ENCODE measurements around the gene SUN1.

SUN1 gene

DNA sequence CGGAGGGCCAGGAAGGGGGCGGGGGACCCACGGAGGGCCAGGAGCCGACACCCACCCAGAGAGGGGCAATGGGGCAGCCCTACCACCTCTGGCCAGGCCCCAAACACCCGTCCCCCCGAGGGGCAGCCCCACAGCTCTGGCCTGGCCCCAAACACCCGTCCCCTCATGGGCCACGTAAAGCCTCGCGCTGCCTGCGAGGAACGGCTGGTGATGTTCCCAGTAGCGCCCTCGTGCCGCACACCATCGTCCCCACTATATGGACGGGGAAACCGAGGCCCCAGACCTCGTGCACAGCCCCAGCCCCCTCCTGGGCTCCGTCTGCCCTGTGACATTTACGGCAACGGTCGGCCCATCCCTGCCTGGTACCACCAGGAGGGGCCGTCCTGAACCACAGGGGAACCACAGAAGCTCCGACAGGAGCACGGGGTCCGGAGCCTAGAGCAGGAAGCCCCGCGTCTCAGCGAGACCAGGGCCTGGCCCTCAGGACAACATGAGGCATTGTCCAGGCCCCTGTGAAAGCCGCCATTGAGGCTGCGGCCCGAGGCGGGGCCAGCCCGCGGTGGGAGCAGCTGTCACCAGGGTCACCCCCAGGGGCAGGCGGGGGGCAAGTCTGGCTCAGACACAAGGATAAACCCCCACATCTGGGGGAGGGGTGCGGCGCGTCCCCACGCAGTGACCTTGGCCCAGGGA is 79.7 kb downstream of the SUN1 start:
- FAIRE-seq, result no peak
- no peak for TF ChIP-seq POU2F2 (IDR thresholded peaks at IDR 0.05; ENCODE audit: low read depth, low read length)
- TF ChIP-seq PAX5 (IDR thresholded peaks at IDR 0.05; ENCODE audit: insufficient read depth, low read length, severe bottlenecking), result no peak
- TF ChIP-seq POLR2AphosphoS5 (IDR thresholded peaks at IDR 0.05; ENCODE audit: low read depth, low read length), result no peak
- TF ChIP-seq TAF1 (IDR thresholded peaks at IDR 0.05; ENCODE audit: low read depth, low read length), result no peak
- TF ChIP-seq SPI1 (IDR thresholded peaks at IDR 0.05; ENCODE audit: low read depth, low read length), result no peak
- no peak for TF ChIP-seq POLR2A (IDR thresholded peaks at IDR 0.05; ENCODE audit: low read depth, low read length)
- no peak for DNase-seq (ENCODE audit: insufficient read length, low spot score)

DNA sequence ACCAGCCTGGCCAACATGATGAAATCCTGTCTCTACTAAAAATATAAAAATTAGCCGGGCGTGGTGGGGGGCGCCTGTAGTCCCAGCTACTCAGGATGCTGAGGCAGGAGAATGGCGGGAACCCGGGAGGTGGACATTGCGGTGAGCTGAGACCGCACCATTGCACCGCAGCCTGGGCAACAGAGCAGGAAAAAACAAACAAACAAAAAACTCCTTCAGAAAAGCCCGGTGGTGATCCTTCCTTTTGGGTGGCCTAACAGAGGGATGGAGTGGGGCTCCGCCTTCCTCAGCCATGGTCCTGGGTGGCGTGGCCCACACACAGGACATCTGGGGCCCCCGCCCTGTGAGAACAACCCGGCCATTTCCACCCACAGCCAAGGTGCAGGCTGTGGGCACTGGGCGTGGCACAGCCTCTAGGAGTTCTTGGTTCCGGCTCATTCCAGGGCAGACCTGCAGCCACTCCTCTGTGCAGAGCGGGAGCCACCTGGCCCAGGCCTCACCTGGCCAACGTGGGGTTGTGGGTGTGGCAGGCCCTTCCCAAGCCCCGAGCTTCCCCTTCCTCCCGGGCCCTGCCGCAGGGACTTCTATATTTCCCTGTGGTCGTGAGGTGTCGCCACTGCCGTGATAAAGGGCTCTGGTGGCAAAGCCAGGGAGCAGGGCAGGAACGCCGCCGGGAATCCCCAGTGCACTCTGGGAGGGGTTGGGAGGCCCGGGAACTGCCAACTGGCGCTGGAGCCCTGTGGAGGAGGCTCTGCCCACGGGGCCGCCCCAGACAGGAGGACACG is 81.7 kb downstream of the SUN1 start:
- DNase-seq (ENCODE audit: insufficient read length, low spot score) (no peak), FAIRE-seq (no peak)
- TF ChIP-seq POLR2A (IDR thresholded peaks at IDR 0.05; ENCODE audit: low read depth, low read length), result no peak
- TF ChIP-seq POLR2AphosphoS5 (IDR thresholded peaks at IDR 0.05; ENCODE audit: low read depth, low read length), result no peak
- no peak for TF ChIP-seq POU2F2 (IDR thresholded peaks at IDR 0.05; ENCODE audit: low read depth, low read length)
- TF ChIP-seq SPI1 (IDR thresholded peaks at IDR 0.05; ENCODE audit: low read depth, low read length), result no peak
- no peak for TF ChIP-seq TAF1 (IDR thresholded peaks at IDR 0.05; ENCODE audit: low read depth, low read length)
- TF ChIP-seq PAX5 (IDR thresholded peaks at IDR 0.05; ENCODE audit: insufficient read depth, low read length, severe bottlenecking), result no peak

DNA sequence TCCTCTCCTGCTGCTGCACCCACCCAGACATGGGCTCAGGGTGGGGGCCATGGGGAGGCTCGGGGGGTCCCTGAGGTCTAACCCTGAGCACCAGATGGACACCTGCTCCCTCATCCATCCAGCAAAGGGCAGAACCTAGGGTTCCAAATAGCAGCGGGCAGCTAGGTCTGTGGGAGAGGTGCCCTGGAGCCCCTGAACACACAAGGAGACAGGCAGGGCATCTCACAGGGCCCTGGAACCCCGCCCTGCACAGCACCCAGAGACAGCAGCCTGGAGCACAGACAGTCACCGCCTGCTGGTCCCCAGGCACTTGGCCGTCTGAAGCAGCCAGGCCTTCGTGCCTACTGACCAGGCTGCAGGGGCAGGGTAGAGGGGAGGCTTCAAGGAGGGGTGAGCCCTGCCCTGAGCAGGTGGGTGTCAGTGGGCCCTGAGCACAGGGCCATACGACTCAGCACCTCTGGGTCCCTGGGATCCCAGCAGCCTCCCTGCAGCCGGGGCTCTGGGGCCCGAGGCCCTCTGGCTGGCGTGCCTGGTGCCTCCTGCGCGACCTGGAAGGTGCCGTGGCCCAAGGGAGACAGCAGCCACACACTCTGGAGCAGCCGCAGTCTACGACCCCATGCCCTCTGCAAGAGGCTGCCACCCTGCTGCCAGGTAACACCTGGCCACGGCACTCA is 82.4 kb downstream of the SUN1 start:
- FAIRE-seq (no peak), DNase-seq (ENCODE audit: insufficient read length, low spot score) (no peak)
- TF ChIP-seq TAF1 (IDR thresholded peaks at IDR 0.05; ENCODE audit: low read depth, low read length), result no peak
- no peak for TF ChIP-seq POU2F2 (IDR thresholded peaks at IDR 0.05; ENCODE audit: low read depth, low read length)
- TF ChIP-seq POLR2A (IDR thresholded peaks at IDR 0.05; ENCODE audit: low read depth, low read length), result no peak
- TF ChIP-seq SPI1 (IDR thresholded peaks at IDR 0.05; ENCODE audit: low read depth, low read length), result no peak
- no peak for TF ChIP-seq POLR2AphosphoS5 (IDR thresholded peaks at IDR 0.05; ENCODE audit: low read depth, low read length)
- no peak for TF ChIP-seq PAX5 (IDR thresholded peaks at IDR 0.05; ENCODE audit: insufficient read depth, low read length, severe bottlenecking)

DNA sequence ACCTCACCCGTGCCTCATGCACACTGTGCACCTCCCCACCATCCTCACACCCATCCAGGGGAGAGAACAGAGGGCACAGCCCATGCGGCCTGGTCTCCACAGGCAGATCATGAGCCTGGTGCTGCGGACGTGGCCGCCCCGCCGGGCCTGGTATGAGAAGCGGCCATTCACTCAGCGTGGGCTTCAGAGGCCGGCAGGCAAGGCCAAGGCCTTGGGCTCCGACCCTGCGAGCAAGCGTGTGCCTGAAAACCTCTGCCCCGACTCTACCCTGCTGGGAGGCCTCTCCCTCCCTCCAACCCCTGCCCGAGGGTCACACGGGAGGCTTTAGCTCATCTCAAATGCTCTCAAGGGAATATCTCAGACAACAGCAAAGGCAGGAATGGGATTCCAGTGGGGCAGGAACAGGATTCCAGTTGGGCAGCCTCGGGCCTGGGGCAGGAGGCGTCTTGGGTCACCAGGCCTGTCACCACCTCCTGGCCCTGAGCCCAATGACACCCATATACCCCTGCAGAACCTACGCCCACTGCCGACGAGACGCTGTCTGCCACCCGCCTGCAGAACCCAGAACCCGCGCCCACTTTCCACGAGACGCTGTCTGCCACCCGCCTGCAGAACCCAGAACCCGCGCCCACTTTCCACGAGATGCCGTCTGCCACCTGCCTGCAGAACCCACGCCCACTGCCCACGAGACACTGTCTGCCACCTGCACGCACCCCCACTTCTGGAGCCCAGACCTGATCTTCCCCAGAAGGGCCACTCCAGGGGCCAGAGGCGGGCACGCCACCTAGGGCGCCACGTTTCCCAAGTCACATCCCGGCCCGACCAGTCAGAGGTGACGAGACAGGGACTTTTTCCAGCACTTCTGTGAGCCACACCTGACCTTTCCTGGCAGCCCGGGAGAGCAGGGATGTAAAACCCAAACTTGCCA is 83.3 kb downstream of the SUN1 start:
- TF ChIP-seq POLR2A (IDR thresholded peaks at IDR 0.05; ENCODE audit: low read depth, low read length), result no peak
- no peak for TF ChIP-seq POLR2AphosphoS5 (IDR thresholded peaks at IDR 0.05; ENCODE audit: low read depth, low read length)
- no peak for TF ChIP-seq TAF1 (IDR thresholded peaks at IDR 0.05; ENCODE audit: low read depth, low read length)
- no peak for TF ChIP-seq POU2F2 (IDR thresholded peaks at IDR 0.05; ENCODE audit: low read depth, low read length)
- no peak for TF ChIP-seq SPI1 (IDR thresholded peaks at IDR 0.05; ENCODE audit: low read depth, low read length)
- TF ChIP-seq PAX5 (IDR thresholded peaks at IDR 0.05; ENCODE audit: insufficient read depth, low read length, severe bottlenecking), result no peak
- DNase-seq (ENCODE audit: insufficient read length, low spot score) (no peak), FAIRE-seq (no peak)

DNA sequence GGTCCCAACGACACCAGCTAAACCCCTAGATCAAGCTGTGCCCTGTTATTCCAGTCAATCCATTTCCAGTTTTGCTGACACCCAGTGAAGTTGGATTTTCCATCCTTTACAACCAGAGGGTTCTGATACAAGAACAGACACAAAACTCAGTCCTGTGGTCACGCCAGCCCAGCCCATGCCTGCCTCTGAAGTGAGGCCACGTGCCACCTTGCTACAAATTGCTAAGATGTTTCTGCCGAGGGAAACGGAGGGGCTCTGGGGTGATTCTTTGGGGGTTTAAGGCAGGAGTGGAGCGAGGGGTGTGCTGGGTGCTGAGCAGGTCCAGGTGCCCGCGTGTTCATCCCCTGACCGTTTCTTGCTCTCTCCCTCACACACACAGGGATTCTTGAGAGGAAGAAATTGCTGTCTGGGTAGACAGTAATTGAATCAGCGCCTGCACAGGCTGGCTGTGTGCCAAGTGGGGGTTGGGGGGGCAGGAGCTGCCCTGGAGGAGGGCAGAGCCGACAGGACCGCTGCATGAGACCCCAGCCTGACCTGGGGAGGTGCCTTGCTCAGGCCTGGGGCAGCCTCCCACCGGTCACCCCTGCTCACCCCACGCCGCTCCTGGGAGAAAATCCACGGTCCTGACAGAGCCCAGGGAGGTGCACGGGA is 84.1 kb downstream of the SUN1 start:
- FAIRE-seq (no peak), DNase-seq (ENCODE audit: insufficient read length, low spot score) (no peak)
- TF ChIP-seq SPI1 (IDR thresholded peaks at IDR 0.05; ENCODE audit: low read depth, low read length), result no peak
- TF ChIP-seq PAX5 (IDR thresholded peaks at IDR 0.05; ENCODE audit: insufficient read depth, low read length, severe bottlenecking), result no peak
- no peak for TF ChIP-seq POLR2AphosphoS5 (IDR thresholded peaks at IDR 0.05; ENCODE audit: low read depth, low read length)
- TF ChIP-seq POLR2A (IDR thresholded peaks at IDR 0.05; ENCODE audit: low read depth, low read length), result no peak
- TF ChIP-seq POU2F2 (IDR thresholded peaks at IDR 0.05; ENCODE audit: low read depth, low read length), result no peak
- no peak for TF ChIP-seq TAF1 (IDR thresholded peaks at IDR 0.05; ENCODE audit: low read depth, low read length)

DNA sequence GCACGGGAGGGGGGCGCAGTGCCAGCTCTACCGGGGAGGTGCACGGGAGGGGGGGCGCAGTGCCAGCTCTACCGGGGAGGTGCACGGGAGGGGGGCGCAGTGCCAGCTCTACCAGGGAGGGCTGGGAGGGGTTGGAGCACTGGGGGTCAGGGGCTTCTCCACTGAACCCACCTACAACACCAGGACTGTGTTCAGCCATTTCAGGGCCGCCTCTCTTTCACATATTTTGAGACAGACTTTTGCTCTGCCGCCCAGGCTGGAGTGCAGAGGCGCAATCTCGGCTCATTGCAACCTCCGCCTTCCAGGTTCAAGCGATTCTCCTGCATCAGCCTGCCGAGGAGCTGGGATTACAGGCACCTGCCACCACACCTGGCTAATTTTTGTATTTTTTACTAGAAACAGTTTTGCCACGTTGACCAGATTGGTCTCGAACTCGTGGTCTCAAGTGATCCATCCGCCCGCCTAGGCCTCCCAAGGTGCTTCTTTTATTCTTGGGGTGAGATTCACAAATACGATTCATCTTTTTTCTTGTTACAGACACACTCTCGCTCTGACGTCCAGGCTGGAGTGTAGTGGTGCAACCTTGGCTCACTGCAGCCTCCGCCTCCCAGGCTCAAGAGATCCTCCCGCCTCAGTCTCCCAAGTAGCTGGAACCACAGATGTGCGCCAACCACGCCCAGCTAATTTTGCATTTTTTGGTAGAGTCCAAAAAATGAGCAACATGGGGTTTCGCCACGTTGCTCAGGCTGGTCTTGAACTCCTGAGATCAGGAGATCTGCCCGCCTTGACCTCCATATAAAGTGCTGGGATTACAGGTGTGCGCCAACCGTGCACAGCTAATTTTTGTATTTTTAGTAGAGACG is 85.2 kb downstream of the SUN1 start:
- no peak for FAIRE-seq
- DNase-seq (ENCODE audit: insufficient read length, low spot score), result no peak
- no peak for TF ChIP-seq POU2F2 (IDR thresholded peaks at IDR 0.05; ENCODE audit: low read depth, low read length)
- TF ChIP-seq POLR2A (IDR thresholded peaks at IDR 0.05; ENCODE audit: low read depth, low read length), result no peak
- no peak for TF ChIP-seq TAF1 (IDR thresholded peaks at IDR 0.05; ENCODE audit: low read depth, low read length)
- TF ChIP-seq PAX5 (IDR thresholded peaks at IDR 0.05; ENCODE audit: insufficient read depth, low read length, severe bottlenecking), result no peak
- no peak for TF ChIP-seq SPI1 (IDR thresholded peaks at IDR 0.05; ENCODE audit: low read depth, low read length)

DNA sequence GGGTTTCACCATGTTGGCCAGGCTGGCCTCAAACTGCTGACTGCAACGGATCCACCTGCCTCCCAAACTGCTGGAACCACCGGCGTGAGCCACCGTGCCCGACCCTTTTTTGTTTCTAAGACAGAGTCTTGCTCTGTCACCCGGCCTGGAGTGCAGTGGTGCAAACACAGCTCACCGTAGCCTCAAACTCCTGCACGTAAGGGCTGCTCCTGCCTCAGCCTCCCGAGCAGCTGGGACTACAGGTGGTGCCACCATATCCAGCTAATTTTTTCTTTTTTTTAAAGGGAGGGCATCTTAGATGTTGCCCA is 85.8 kb downstream of the SUN1 start:
- TF ChIP-seq PAX5 (IDR thresholded peaks at IDR 0.05; ENCODE audit: insufficient read depth, low read length, severe bottlenecking), result no peak
- no peak for TF ChIP-seq POLR2AphosphoS5 (IDR thresholded peaks at IDR 0.05; ENCODE audit: low read depth, low read length)
- no peak for TF ChIP-seq POLR2A (IDR thresholded peaks at IDR 0.05; ENCODE audit: low read depth, low read length)
- no peak for TF ChIP-seq SPI1 (IDR thresholded peaks at IDR 0.05; ENCODE audit: low read depth, low read length)
- no peak for TF ChIP-seq TAF1 (IDR thresholded peaks at IDR 0.05; ENCODE audit: low read depth, low read length)
- no peak for TF ChIP-seq POU2F2 (IDR thresholded peaks at IDR 0.05; ENCODE audit: low read depth, low read length)
- FAIRE-seq, result no peak

More for the DNA sequence above, 85.8 kb downstream of the SUN1 start:
- DNase-seq (ENCODE audit: insufficient read length, low spot score), result no peak
